NCI-H2196 treated with DMSO at 0.1 percent for 48 hours (cell line): ENCODE results near the gene NMT1.

ENCODE experiments used
- DNase-seq: peaks from one replicate; lab custom pipeline; 2025; ENCODE audit not compliant: unreplicated experiment; lab: John Stamatoyannopoulos, UW

Gene NMT1

GRCh38 chr17:45132572-45133463, 71.7 kb downstream of the NMT1 start:
- peak; percentile 52 for DNase-seq

DNA sequence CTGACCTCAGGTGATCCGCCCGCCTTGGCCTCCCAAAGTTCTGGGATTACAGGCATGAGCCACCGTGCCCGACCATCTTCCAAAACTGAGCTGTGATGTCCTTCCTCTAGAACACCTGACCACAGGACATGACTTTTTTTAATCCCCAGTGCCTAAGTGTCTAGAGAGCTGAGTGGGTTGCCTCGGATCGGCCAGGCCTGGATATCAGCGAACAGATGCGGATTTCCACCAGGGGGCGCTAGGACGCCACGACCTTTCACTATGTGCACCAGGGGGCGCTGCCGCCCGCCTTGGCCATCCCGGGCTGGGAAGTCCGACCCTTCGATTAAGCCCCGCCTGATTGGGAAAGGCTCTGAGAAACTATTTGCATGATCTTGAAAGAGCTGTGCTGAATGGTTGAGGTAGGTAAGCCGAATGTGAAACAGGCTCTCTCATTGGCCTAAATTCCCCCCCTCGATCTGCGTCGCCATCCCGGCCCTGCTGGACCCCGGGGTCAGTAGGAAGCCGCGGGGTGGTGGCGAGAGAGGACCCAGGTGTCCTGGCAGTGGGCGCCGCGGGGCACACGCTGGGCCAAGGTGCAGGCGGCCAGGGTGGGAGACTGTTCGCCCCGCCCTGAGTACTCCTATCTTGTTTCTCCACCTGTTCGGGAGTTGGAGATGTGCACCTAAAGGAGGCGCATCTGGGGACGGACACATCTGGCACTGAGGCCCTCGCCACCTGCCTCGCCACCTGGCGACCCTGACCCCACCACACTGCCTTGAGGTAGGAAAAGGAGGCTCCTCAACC, 74.3 kb downstream of the NMT1 start, which contains the start of gene ACBD4:
ACBD4 (plus strand) TSS at position 496 of the 786 bp plus-strand sequence. CDS start 458 bp downstream, outside the sequence.
- DNase-seq, result peak; percentile 94

- no peak for DNase-seq
These were observed 75.1 kb downstream of the NMT1 start for GRCh38 chr17:45135978-45136791.

DNA sequence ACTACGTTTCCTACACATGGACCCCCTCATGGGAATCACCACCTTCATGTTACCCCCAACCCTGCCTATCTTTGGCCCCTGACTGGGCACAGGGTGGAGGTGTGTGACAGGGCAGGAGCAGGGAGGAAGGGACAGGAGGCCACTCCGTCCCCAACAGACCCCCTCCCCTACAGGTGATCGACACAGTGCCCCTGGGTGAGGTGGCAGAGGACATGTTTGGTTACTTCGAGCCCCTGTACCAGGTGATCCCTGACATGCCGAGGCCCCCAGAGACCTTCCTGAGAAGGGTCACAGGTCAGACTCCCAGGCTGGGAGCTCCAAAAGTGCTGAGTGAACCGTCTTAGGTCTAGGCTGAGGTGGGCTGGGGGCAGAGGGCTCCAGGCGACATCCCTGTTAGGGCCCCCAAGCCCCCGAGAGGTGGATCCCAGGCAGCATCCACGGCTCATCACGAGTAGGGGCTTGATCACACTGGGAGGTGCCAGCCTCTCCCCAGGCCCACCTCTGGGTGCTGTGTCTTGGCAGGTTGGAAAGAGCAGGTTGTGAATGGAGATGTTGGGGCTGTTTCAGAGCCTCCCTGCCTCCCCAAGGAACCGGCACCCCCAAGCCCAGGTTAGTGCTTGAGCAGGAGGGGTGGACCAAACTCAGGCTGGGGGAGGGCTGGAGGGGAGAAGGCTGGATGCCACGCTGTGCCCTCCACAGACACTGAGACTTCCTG, 75.9 kb downstream of the NMT1 start:
- DNase-seq, result no peak

DNA sequence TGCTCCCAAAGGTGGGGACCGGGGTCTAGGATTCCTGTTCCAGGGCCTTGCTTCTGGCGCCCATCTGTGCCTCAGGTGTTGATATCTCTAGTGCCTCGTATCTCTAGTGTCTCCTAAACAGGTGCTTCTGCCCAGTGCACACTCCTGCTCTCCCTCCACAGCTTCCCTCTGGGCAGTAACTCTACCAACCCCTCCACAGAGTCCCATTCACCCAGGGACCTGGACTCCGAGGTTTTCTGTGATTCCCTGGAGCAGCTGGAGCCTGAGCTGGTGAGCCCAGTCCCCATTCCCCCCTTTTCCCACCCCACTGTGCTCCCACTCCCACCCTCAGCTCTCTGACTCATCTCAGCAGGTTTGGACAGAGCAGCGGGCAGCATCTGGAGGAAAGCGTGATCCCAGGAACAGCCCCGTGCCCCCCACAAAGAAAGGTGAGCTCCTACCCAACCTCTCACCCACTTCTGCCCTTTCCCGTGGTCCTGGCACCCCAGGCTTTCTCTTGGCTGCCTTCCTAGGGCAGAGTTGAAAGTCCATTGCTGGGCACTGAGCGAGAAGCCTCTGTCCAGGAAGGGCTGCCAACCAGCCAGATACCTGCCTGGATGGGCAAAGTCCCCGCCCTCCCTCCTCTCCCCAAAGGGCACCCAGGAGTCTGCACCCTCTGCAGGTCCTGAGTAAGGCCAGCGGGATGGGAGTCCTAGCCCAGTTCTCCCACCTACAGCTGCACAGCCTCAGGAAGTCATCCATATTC, 76.6 kb downstream of the NMT1 start:
- no peak for DNase-seq

DNA sequence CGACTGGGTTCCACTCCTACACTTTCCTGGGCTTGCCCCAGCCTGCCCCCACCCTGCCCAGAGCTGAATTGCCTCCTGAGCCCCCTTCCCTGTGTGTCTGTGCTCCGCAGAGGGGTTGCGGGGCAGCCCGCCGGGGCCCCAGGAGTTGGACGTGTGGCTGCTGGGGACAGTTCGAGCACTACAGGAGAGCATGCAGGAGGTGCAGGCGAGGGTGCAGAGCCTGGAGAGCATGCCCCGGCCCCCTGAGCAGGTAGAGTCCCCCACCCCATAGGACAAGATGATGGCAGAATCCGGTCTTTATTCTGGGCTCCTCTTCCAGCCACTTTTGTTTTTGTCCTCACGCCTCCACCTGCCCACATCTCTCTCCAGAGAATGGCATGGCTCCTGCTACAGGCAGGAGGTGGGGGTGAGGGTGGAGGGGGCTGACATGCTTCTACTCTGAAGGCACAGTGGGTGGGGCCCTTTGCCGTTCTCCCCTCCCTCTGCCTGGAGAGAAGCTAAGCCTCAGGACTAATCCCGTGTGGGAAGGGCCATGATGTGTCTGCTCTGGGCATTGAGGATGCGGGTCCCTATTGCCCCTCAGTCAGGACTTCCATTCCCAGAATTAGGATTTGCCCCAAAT, 77.9 kb downstream of the NMT1 start:
- DNase-seq, result no peak

GRCh38 chr17:45139533-45139920, 78.4 kb downstream of the NMT1 start:
- no peak for DNase-seq

DNA sequence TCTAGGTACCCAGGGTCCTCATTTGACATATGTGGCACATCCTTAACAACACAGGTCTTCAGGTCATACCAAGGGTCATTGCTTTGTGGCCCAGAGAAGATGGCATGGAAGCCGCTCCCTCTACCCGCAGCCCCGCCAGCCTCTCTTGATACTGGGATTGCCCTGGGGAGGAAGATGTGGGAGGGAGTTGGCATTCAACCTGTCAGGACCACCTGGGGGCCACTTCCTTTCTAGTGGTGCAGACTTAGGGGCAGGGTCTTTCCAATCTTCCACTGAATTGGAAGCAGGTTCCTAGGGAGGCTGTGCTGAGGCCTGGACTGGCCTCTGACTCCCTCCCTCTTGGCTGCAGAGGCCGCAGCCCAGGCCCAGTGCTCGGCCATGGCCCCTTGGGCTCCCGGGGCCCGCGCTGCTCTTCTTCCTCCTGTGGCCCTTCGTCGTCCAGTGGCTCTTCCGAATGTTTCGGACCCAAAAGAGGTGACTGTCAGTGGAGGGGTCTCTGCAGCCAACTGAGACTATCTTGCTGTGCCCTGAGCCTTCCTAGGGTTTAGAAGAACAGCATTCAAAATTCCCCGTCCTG, 82.1 kb downstream of the NMT1 start:
- no peak for DNase-seq

DNA sequence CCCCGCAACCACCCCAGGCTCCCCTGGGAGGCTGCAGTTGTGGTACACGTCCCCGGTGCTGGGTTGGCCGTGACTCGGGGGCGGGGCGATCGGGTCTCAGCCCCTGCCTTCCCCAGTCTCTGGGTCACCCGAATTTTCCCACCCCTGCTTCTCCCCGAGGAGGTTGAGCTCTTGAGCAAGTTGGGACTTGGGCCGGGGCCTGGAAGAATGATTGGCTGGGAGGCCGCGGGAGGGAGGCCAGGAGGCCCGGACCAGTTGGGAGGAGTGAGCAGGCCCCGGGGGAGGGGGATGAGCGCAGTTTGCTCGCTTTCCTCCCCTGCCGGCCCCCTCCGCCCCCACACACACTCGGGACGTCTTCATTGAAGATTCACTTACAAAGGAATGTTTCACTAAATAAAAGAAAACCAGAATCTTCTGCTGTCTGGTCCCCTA, 82.7 kb downstream of the NMT1 start:
- no peak for DNase-seq

GRCh38 chr17:45144199-45145034, 83.3 kb downstream of the NMT1 start:
- DNase-seq, result no peak

DNA sequence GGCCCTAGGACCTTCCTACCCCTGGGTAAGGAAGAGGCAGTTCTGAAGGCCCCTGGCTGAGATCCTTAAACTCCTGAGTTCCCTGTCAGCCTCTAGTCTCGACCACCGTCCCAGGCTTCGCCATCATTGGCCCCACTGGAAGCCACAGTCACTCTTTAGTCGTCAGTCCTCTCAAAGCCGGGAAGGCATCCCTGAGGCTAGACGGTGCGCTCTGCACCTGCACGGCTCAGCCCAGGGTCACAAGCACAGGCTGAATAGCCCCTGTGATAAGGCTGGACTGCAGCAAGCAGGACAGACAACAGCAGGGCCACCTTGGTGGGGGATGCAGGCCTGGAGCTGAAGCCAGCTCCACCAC, 83.9 kb downstream of the NMT1 start:
- no peak for DNase-seq

GRCh38 chr17:45146166-45146565, 85.0 kb downstream of the NMT1 start:
- no peak for DNase-seq

DNA sequence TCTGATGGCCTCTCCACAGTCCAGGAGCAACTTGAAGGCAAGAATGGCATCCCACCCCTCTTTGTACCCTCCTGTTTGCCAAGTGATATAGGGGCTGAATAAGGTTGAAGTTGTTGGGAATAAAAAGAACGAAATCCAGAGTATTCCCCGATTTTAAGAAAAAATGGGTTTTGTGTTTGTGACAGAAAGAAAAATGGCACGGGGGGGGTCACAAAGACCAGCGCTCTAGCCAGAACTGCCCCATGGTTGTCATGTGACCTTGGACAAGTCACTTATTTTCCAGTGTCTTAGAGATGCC, 85.4 kb downstream of the NMT1 start:
- DNase-seq, result no peak

DNA sequence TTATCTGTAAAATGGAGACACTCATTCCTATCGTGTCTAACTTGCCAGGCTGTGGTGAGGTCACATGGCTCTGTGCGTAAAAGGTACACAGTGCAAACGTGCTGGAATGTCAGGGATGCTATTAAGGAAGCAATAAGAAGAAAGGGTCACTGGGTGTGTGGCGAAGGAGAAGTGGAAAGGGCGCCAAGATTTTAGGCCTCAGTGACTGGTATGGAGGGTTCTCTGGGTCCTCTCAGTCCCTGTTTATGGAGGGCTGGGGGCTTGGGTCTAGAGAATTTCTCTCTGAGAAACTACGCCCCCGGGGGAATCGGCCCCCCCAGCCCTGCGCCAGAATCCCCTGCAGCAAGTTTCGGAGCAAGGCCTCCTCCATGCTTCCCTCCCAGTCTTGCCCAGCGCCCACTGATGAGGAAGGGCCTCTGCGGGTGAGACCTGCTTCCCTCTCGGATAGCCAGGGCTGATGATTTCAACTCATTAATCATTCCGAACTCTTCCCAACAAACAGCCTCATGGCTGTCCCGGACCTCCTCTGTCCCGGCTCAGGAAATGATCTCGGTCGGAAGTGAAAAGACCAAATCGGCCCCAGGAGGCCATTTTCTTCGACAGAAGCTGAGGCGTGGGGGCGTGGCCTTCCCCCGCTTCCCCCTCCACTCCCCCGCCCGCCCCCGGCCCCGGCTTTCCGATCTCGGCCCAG, 85.9 kb downstream of the NMT1 start:
- peak; percentile 44 for DNase-seq

- peak; percentile 84 for DNase-seq
These were observed 86.6 kb downstream of the NMT1 start for GRCh38 chr17:45147581-45148182.

- DNase-seq, result peak; percentile 98
These were observed 87.3 kb downstream of the NMT1 start, which contains the start of gene HEXIM1 for GRCh38 chr17:45148183-45149036. Gene HEXIM1 (plus strand): TSS chr17:45148475. CDS start chr17:45149191, 716 bp downstream.
